ENCODE data around the gene SMARCAL1.

GRCh38 chr2:216379977-216380376 lies 32.3 kb upstream of the SMARCAL1 start:
- TF ChIP-seq CTCF (IDR thresholded peaks at IDR 0.05) (no peak), POLR2A (IDR thresholded peaks at IDR 0.05) (no peak)
